HG03442 (cell line): Measurements from ENCODE around the gene STX18.

ENCODE experiments used
- ATAC-seq: cut with Tn5 transposase; IDR thresholded peaks from one replicate; pipeline ENCODE4 v1.9.1; 2021; ENCODE audit warnings: mild to moderate bottlenecking, moderate library complexity; ENCODE audit not compliant: unreplicated experiment

The STX18 gene

DNA sequence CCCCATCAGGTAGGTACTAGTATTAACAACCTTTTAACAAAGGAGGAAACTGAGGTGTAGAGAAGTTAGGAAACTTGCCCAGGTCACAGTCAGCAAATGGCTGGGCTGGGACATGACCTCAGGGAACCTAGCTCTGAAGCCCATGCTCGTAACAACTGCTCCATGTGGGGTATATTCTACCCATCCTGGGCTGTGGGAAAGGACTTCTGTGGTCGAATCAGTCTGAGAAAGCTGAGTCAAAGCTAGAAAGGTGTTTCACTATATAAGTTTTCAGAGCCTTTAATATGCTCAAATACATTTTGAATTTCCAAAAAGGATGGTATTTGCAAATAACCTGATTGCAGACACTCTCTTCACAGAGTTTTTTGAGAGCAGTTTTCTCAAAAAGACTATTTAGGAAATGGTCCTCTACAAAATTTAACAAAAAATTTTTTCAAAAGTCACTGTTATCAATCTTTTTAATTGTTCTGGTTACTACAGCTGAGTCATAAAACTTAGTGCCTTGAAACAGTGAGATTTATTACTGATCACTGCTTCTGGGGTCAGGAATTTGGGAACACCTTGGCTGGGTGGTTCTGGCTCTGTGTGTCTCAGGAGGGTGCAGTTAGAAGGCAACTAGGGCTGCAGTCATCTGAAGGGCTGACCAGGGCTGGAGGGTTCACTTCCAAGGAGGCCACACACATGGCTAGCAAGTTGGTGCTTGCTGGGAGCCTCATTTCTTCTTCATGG lies 101.4 kb downstream of the STX18 start:
- peak; percentile 73 for ATAC-seq

DNA sequence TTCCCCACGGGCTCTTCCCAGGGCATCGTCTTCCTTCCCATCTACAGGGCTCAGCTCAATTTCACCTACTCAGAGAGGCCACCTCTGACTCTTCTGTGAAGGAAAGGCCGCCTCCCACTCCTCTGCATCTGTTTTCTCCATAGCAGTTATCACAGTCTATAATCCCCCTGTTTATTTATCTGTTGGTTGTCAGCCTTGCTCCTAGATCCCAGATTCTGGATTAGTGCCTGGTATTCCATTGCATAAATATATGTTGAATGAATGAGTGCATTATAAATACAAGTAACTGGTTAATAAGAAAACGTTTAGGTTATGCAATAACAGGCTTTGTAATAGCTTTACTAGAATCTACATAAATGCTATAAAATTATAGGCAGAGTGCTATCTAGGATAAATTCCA lies 102.1 kb downstream of the STX18 start:
- ATAC-seq, result no peak

DNA sequence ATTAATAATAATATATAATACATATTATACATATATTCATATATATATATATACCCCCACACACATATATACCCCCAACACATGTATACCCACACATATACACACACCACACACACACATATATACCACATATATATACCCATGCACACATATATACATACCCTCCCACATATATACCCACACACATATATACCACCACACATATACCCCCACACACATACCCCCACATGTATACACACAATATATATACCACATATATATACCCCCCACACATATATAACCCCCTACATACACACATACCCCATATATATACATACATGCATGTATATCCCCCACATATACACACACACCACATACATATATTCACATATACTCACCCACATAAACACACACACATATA lies 103.0 kb downstream of the STX18 start:
- ATAC-seq, result no peak

DNA sequence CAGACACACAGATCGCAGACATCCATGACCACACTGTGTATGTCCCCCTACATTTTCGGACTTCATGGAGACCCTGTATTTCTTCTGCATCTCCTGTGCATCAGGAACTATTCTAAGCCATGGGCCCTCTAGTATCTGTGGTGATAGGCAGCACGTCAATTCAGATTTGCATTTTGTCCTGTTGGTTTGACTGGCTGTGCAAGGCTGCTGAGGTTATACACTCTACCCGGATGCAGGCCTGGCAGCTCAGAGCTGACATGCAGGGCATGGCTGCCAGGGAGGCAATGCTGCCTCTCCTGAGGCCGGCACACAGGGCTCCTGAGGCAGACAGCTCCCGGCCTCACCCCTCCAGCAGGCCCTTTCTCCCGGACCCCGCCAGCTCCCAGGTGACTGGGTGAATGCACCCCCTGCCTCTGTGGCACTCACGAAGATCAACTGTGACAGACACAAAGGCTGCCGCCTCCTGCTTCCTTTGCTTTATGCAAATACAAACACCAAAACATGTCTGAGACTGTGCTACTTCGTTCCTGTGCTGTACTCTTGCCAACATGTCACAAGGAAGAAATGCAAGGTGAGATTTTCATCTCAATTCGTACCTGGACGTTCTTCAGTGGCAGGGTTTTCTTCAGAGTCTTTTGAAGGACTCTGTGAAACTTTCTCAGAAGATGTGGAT lies 103.9 kb downstream of the STX18 start:
- no peak for ATAC-seq

DNA sequence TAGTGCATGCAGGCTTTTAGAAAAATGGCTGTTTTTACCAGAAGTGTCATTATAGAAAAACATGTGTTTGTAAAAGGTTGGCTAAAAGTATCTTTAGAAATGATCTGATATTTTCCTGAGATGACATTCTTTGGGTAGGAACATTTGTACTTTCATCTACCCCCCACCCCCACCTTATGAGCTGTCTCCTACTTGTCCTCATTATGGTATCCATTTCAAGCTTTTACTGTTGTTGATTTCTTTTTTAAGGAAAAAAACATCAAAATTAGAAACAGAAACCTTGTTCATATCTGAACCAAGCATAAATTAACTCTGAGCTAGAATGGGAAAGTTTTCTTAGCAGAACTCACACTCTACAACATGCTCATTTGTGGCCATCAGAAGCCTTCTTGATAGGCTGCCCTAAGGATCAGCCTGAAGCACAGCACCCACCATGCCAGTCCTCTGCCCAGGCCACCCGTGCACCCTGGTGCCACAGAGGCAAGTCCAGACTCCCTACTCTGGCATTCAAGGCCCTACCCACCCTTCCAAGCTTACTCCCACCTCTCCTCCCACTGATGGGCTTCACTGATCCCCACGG lies 105.5 kb downstream of the STX18 start:
- ATAC-seq, result no peak

DNA sequence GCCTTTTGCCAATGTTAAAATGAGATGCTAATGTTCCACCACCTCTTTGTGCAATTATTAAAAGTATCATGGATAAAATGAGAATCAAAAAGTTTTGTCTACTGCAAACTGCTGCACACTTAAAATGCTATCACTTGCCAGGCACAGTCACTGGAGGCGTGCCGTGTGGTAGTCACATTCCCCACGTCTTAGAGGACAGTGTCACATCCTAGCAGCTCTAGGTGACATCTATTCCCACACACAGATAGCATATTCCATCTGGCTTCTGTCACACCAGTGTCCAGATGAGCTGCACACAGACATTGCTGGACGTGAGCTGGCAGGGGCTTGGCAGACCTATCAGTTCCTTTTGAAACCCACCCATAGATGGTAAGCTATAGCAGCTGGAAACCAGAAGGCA lies 107.9 kb downstream of the STX18 start:
- ATAC-seq, result no peak

DNA sequence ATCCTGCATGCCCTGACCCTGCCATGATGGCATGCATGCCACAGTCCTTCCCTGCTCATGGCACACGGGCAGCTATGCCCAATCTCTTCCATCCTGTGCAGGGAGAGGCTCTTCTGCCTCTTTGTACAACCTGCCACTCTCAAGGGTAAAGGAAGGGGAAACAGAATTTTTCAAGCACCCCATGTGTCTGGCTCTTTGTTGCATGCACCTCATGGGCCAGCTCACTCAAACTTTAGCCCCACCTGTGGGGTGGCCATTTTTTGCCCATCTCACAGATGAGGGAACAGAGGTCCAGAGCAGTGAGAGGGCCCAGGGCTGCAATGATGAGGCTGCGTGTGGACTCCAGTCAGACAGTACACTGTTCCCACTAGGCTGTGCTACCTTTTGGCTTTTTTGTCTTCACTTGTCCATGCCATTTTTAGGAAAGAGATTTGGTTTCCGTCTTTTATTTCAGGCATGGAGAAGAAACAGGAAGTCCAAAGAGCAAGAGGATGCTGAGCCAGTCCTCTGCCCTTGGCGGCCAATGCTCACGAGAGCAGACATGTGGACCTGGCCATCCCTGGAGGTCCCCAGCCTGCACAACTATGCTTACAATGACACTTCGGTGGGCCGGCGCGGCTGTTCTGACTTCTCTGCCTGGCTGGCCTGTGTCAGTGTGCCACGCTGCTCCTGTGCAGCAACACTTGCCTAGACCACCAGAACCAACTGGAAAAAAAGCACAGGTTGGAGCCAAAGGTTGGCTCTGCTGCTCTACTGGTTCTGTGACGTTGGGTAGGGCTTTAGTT lies 109.3 kb downstream of the STX18 start:
- no peak for ATAC-seq

DNA sequence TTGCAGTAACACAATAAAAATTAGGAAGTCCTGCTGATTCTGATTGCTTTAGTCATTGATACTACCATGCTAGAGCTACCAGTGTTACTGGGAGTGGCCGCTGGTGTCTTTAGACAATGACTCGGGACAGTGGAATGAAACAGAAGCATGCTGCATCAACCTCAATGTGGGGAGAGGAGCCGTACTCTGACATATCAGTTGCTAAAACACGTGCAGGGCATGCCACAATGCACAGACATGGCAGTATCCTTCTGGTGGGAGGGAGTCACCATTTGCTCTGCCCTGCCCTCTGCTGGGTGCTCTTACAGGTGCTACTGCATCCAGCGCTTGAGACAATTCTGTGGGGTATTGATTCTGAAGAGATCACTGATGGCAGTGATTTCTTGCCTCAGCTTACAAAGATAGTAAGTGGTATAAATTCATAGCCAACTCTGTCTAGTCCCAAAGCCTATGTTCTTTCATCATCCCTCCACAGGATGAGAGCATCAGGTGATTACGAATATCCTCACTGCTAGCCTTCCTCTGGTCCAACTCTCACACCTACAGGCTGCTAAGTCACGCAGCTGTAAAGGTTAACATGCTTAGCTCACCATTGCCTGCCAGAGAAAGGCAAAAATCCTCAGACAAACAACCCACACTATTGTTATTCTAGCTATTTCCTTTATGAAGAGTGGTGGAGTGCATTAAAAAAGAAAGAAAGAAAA lies 111.2 kb downstream of the STX18 start:
- ATAC-seq, result no peak

DNA sequence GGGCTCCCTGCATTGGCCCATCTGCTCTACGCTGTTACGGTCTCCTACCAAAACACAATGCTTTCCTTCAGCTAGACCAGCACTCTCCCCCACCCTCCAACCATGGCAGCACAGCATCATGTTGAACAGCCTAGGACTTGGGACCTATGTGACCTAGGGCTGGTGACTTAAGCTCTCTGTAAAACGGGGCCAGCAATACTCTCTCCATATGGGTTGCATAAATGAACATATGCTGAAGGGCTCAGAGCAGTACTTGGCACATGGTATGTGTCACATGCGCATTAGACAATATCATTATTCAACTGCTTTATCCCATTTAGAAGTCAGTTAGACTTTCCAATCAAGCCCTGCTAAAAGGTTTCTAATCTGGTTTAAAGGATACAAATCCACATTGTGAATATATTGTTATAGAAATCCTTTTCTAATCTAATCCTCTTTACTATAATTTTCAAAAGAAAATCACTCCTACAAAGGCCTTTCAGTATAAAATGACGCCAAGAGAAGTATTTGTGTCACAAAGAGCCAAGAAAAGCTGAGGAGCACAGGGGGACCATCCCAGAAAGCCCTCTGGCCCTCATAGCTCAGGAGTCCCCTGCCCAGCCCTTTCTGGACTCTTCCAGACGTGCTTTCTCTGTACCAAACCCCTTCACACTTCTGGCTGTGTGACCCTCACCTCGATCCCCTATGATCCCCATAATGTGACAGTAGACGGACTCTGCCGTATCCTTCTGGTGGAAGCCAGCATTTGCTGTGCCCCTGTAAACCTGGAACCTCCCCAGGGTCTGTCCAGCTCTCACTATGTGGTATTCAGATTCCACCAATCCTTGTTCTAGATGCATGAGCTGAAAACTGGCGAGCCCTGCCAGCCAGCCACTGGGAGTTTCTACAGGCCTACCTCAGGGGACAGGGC lies 112.6 kb downstream of the STX18 start:
- no peak for ATAC-seq

DNA sequence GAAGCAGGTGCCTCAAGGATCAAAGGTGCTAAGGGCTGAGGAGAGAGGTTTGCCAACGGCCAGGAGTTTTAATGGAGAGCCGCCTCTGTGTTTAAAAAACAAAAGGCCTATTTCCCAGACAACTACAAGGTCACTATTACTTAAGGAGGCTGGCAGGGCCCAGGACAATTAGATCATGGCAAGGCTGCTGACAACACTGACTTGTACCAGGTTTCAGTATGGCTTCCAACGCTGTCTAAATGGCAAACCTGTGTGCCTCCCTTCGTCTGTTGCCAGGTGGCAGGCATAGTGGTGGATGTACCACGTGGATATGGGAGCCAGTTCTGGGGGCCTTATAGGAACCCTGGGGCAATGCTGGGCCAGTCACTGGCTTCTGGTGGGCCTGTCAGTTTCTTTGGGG lies 114.0 kb downstream of the STX18 start:
- ATAC-seq, result no peak

DNA sequence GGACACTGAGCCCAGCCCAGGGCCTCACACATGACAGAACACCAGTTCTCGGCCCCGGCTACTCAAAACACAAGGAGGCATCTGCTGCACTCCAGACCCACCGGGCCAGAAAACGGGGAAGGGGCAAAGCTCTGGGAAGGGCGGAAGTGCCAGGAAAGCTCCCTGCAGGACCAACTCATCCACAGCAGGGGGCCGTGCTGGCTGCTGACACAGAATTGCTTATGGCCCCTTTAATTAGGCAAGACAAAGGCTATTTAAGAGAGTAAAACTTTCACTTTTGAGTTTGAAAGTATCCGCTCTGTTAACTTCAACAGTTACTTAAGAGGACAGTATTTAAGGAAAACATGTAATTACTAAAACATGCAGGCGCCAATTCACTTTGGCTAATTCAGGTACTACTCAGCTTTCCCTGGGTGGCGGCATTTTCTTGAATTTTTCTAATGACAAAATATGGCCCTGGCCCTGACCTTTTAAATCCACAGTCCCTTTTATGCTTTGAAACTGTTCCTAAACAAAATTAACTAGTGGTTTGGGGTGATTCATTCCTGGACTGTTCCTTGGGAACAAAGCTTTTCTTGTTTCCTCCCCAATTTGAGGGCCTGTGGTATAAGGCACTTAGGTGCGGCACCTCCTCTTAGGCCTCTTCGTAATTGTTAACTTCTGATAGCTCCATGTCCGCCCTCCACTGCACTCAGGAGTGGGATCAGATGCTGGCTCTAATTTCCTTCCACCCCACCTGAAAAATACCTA lies 114.6 kb downstream of the STX18 start:
- ATAC-seq, result no peak

DNA sequence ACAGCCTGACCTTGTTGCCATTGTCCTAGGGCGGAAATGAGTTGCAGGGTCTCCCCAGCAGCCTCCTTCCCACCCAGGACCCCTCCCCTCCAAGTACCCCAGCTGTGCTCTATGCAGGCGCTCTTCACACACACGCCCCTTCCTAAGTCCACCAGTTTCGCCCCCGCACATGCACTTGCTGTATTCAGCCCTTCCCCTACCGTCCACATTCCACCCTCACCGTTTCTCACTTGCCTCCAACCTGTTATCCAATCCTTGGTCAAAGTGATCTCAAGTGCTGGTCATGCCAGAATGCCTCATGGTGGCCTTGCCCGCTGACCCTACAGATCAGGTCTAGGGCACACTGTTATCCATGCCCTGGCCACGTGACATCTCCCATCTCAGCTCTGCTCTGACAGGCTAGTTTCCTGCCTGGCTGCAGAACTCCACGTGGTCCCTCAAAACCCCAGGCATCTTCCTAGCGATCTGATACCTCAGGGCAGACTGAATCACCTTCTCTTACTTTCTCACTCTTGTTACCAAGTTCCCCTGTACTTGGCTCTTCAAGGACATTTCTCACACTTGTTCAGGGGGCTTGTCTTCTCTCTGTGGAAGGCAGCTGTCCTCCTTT lies 115.2 kb downstream of the STX18 start:
- no peak for ATAC-seq

DNA sequence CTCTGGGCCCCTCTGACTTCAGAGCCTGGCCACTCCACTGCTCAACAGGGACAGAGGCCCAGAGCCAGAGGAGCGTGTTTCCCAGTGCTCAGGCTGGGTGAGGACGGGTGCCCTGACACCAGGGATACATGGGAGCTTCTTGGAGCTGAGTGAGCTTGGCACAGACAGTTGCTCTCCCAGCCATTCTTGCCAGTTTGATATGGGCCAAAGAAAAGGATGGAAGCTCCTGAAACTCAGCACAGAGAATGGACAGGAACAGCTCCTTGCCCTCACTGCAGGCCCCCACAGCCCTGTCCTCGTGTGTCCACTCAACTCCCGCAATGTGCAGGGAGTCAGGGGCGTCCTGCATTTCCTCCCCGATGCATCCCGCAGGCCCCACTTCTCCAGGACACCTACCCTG lies 116.2 kb downstream of the STX18 start:
- no peak for ATAC-seq

DNA sequence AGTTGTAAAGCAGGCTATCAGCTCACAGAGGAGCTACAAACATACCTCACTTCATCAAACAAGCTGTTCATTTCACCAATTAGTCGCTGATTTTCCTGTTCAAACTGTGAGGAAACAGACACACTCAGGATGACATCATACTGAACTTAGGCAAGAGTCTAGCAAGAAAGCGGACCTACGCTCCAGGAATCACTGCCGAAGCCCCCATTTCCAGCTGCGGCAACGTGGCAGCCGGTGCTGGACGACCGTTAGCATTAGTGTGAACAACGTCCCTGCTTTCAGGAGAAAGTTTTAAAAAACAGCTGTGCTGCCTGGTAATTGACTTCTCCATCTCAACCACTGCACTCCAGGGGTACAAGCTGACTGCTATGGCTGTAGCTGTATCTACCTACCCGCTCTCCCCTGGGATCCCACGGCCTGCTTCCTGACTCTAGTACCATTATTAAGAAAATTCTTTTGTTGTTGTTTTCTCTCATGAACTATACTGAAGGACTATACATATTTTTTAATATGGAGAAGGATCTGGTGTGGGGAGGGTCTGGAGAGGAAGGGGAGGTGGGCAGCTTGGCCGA lies 116.6 kb downstream of the STX18 start:
- ATAC-seq, result no peak

DNA sequence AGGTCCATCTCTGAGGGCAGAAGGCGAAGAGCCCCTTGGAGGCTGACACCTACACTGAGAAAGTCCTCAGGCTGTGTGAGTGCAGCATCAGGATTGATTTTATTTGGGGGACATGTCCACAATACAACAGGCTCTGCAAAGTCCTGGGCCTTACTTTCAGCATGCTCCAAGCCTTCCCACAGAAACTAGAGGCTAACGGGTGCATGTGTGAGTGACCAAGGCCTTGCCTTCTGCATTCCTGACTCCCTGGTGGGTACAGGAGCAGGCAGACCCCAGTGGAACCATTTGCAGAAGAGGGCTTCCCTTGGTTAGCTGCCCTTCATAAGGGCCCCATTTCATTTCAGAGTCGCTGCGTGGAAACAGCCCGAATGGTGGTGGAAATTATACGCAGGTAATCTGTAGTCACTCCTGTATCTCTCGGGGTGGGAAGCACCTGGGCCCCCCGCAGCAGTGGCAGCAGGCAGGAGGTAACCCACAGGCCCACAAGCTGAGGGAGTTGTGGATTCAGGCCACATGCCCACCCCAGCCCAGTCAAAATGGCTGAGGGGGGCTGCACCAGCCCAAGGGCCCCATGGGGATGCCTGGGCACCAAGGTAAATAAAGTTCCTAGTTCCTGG lies 117.2 kb downstream of the STX18 start:
- ATAC-seq, result no peak

DNA sequence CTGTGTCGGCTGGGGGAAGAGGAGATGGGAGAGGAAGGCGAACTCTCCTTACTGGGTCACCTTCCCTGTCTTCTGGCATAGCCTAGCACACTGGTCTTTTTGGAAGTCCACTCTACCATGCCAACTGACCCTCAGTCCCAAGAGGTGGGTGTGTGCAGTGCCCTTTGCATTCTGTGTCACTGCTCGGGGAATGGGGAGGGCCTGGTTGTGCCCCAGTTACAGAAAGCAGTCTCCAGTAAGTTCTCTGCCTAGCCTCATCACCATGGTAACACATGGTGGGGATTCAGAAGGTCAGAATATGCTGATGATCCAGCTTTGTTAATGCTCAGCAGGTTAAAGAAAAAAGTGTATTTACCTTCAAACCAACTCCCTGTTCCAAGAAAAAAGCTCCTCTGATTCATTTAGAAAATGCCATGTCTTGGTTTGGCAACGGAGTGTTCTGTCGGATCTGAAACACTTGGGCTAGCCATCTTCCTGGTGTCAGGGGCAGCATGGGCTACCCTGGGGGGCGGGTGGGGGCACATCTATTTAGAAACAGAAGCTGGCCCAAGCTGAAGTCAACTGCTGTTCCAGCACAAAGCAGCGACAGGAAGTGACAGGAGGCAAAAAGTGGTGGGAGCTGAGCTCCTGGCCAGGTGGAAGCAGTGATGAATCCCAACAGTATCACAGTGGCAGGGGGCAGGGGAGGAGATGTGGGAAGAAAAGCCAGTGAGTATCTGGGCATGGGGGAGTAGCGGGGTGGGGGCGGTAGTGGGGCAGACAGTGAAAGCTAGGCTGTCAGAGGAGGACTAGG lies 117.9 kb downstream of the STX18 start:
- no peak for ATAC-seq

DNA sequence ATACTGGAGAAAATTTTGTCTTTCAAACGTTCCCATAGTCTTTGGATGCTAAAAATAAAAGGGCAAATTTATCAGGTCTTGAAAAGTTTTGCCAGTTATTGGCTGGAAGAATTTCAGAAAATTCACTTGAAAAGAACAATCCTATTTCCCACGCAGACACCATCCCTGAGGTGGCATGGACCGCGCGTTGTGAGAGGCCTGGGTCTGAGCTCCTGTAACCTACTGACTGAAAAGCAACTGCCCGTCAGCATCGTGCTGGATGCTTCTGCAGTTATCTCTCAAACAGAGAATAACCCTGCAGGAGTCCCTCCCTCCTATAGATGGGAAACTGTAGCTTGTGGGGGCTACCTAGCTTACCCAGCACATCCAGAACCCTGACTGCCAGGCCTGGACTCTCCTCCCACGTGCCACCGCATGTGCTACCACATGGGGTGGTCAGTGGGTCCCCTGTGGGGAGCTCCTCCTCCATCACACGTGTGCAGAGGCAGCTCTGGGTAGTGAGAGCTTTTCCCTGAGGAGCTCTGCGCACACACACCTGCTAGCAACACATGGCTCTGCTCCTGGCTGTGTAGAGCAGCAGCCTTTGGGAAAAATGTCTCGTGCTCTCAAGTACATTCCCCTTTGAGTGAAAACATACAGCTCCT lies 118.9 kb downstream of the STX18 start:
- no peak for ATAC-seq
